Lung (tissue), 12 donors: ENCODE measurements around the gene TIRAP. TPM values are rescaled to one million over a fixed set of nuclear protein-coding genes. Genes with fewer than 3 reads are reported as not detected.

Experiments
- ATAC-seq: fragments of 200-7000 bp; cut with Tn5 transposase; one replicate; pipeline ENCODE4 v1.9.1; 2020; ENCODE audit warnings: moderate number of reproducible peaks; ENCODE audit not compliant: insufficient read depth, low FRiP score
- DNase-seq, 3 donors: peaks; one replicate each; pipeline ENCODE4 v3.0.0-alpha.2; 2013 to 2017
- H3K27ac ChIP-seq, 2 donors: one replicate each; pipeline ENCODE4 v1.5.1; 2013; ENCODE audit warnings: mild to moderate bottlenecking in 2 of 2, moderate library complexity in 2 of 2, control low read depth in 1 of 2, inconsistent platforms in 1 of 2, low read depth in 1 of 2, low read length in 1 of 2
- H3K27me3 ChIP-seq, 3 donors: one replicate each; pipeline ENCODE4 v1.5.1; 2013; ENCODE audit warnings: low read length in 2 of 3; ENCODE audit not compliant: control insufficient read depth in 3 of 3, insufficient read depth in 3 of 3
- H3K36me3 ChIP-seq, 4 donors: one replicate each; pipeline ENCODE4 v1.5.1; 2013; ENCODE audit warnings: low read length in 4 of 4, mild to moderate bottlenecking in 1 of 4, moderate library complexity in 1 of 4; ENCODE audit not compliant: control insufficient read depth in 4 of 4, insufficient read depth in 4 of 4
- H3K4me1 ChIP-seq, 5 donors: one replicate each; pipeline ENCODE4 v1.5.1; 2013; ENCODE audit warnings: low read length in 5 of 5, mild to moderate bottlenecking in 2 of 5, moderate library complexity in 1 of 5; ENCODE audit not compliant: control insufficient read depth in 5 of 5, insufficient read depth in 5 of 5
- H3K4me3 ChIP-seq: one replicate; pipeline ENCODE4 v1.5.1; 2013; ENCODE audit warnings: mild to moderate bottlenecking, control low read depth, moderate library complexity
- H3K9ac ChIP-seq, 2 donors: one replicate each; pipeline ENCODE4 v1.5.1; 2013; ENCODE audit warnings: low read length in 2 of 2, control low read depth in 1 of 2; ENCODE audit not compliant: insufficient read depth in 1 of 2
- H3K9me3 ChIP-seq, 4 donors: one replicate each; pipeline ENCODE4 v1.5.1; 2013; ENCODE audit warnings: low read length in 3 of 4, mild to moderate bottlenecking in 1 of 4, moderate library complexity in 1 of 4; ENCODE audit not compliant: control insufficient read depth in 4 of 4, insufficient read depth in 3 of 4
- CTCF ChIP-seq: IDR thresholded peaks from 2 replicates; pipeline ENCODE4 v1.5.1; 2012; ENCODE audit warnings: mild to moderate bottlenecking; ENCODE audit errors: control extremely low read depth, extremely low read depth
- WGBS, 2 donors: extraction: QIAGEN DNeasy Blood & Tissue Kit; methylation state at CpG; one replicate each; pipeline ENCODE4 v1.1.7; 2013; 5-methylcytosine and 5-hydroxymethylcytosine counted together
- polyA plus RNA-seq, 2 donors: library from polyadenylated mRNA; stranded (reverse); fragments of 200-250 nt; gene quantifications; one replicate each; pipeline ENCODE4 v1.2.1, GENCODE V29; 2013
- total RNA-seq, 2 donors: library from RNA; depleted of rRNA in 1 of 2; stranded (reverse); fragments of >200 nt in 1 of 2; gene quantifications; one replicate each; pipeline ENCODE4 v1.2.1, GENCODE V29; 2014 to 2021
- donor health status: control.
- donor health status: control.
- donor health status: Bipolar disorder and iron deficiency.
- donor health status: healthy.
- donor health status: DM: yes; HTN: yes; CAD: no.

TIRAP gene
- total and polyA plus RNA-seq, 4 donors, result 5.5 to 12.5 (median 9.7) TPM

- no peaks in the 10 kb centered on the region for H3K9me3 ChIP-seq
- 37 to 42% methylated on average over 1 of the region's 1 CpG for WGBS, 2 donors
- peak overlapping the region; percentile 63 to 78 for H3K27ac ChIP-seq
- H3K9ac ChIP-seq, result peak overlapping the region in 1 of 2 donors; percentile 76
- ATAC-seq (no peak), DNase-seq (no peak)
- no peaks in the 10 kb centered on the region for H3K27me3 ChIP-seq
- TF ChIP-seq CTCF, result no peak
- H3K36me3 ChIP-seq, result peaks cover 0 to 2% (median 0%) of the 10 kb centered on the region in 4 donors
- peaks cover 0 to 29% (median 8%) of the 10 kb centered on the region in 5 donors for H3K4me1 ChIP-seq
- H3K4me3 ChIP-seq, result no peak overlapping the region
Measured at GRCh38 chr11:126317432-126317755, 34.5 kb downstream of the TIRAP start.

GRCh38 chr11:126317756-126318573 lies 35.1 kb downstream of the TIRAP start:
- Histone ChIP-seq H3K27me3 (no peaks in the 10 kb centered on the region), H3K4me1 (peaks cover 0 to 29% (median 8%) of the 10 kb centered on the region in 5 donors), H3K36me3 (no peaks in the 10 kb centered on the region), H3K27ac (peak overlapping the region; percentile 63 to 78), H3K4me3 (no peak overlapping the region), H3K9ac (peak overlapping the region; percentile 39 to 76), H3K9me3 (no peaks in the 10 kb centered on the region)
- peak; percentile 82 to 93 (median 89) for DNase-seq
- TF ChIP-seq CTCF, result no peak
- WGBS, 2 donors, result 20 to 38% methylated on average over 14 of the region's 14 CpGs
- peak; percentile 67 for ATAC-seq

- H3K27ac ChIP-seq, result peak overlapping the region; percentile 63 to 78
- no peaks in the 10 kb centered on the region for H3K36me3 ChIP-seq
- no peak for TF ChIP-seq CTCF
- no peak overlapping the region for H3K4me3 ChIP-seq
- DNase-seq, result peak; percentile 64 to 92 (median 84)
- peaks cover 0 to 29% (median 8%) of the 10 kb centered on the region in 5 donors for H3K4me1 ChIP-seq
- ATAC-seq, result peak; percentile 59
- no peaks in the 10 kb centered on the region for H3K9me3 ChIP-seq
- no peaks in the 10 kb centered on the region for H3K27me3 ChIP-seq
- H3K9ac ChIP-seq, result peak overlapping the region in 1 of 2 donors; percentile 76
- WGBS, 2 donors, result 29 to 56% methylated on average over 9 of the region's 9 CpGs
Measured at GRCh38 chr11:126318574-126319373, 35.9 kb downstream of the TIRAP start.
